GM19239 (cell line): Measurements from ENCODE around the gene NPDC1.

Experiments used
- DNase-seq: peaks from one replicate; pipeline ENCODE4 v3.0.0; 2011; ENCODE audit warnings: low spot score; ENCODE audit not compliant: insufficient read length
- FAIRE-seq: peaks from 2 replicates; lab custom pipeline; 2011; peaks lifted over from hg19 to GRCh38; lab: Jason Lieb, UNC

Gene NPDC1

GRCh38 chr9:137057545-137057944, 11.6 kb upstream of the NPDC1 start:
- FAIRE-seq: no peak

DNA sequence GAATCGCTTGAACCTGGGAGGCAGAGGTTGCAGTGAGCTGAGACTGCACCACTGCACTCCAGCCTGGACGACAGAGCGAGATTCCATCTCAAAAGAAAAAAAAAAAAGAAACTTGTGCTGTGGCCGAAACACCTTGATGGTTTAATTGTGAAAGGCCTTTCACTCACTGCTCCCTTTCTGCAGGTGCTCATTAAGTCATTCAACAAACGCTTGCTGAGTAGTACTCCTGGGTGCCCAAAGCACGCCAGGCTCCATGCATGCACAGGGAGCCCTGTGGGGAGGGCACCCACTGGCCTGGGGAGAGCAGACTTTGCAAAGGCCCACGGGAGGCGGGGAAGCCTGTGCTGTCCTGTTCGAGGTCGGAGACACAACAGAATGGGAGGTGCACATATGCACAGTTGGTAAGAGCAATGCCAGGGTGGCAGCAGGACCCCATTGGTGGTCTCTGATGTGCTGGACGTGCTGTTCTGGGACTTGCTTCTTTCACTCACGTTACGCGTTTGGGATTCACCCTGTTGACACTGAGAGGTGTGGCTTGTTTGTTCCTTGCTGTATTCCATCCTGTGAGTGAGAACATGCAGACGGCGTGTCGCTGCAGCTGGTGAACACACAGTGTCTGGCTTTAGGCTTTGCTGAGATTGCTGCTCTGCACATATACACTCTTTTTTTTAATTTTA, 10.9 kb upstream of the NPDC1 start:
- FAIRE-seq (no peak), DNase-seq (no peak)

More at GRCh38 chr9:137057545-137057944, 11.6 kb upstream of the NPDC1 start:
- DNase-seq: no peak

DNA sequence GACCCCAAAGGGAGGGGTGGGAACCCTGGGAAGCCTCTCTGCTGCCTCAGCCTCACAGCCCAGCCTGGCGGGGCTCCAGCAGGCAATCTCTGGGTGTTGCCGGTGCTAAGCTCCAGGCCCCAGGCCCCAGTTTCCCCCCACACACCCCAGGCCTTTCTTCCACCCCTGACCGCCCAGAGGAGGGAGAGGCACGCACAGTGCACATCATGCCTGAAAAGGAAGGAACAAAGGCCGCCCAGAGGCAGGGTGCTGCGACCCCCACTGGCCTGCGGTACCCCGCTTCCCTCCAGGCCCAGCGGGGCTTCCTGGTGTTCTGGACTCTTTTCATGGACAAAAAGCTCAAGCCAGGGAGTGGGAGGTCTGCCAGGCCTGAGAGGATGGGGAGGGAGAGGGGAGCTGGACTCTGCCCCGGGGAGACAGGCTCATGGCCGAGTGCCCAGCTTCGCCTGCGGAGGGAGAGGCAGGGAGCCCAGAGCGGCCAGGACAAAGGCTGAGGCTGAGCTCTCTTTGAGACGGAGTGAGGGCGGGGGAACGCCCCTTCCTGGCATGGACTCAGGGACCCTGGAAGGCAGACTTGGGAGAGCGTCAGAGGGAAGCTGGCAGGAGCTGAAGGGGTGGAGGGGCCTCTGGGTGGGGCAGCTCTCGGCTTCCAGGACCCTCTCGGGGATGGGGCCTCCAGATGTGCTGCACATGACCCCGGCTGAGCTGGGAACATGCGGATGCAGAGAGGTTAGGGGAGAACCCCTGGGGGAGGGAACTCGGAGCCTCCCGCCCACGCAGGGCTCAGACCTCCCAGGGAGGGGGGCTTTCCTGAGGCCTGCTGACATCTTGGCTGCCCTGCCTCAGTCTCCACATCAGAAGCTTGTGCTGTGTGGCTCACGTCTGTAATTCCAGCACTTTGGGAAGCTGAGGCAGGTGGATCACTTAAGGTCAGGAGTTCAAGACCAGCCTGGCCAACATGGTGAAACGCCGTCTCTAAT, 9.7 kb upstream of the NPDC1 start:
- FAIRE-seq (no peak), DNase-seq (no peak)

DNA sequence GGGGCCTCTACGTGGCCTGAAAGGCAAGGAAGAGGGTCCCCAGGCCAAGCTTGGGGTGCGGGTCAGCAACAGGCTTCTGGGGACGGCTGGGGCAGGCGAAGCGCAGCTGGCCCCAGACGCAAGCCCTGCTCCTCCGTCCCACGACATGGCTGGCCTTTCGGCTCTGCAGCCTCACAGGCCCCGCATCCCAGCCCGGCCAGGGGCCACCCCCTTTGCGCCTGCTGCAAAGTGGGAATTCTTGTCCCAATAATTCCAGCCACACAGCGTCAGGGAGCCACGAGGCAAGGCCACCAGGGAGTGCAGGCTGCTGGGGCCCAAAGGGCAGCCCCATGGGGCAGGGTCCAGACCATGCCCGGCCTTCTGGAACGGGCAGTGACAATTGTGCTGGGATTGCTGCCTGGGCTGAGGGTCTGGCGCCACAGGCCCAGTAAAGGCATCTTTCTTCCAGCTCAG, 9.0 kb upstream of the NPDC1 start:
- DNase-seq (no peak), FAIRE-seq (no peak)

- no peak for FAIRE-seq
- DNase-seq: no peak
Observed at GRCh38 chr9:137053944-137054931, 8.3 kb upstream of the NPDC1 start, which contains the start of gene ENTPD2. Gene ENTPD2 (minus strand): TSS chr9:137054061. CDS start chr9:137053997, 64 bp downstream.

GRCh38 chr9:137052998-137053943, 7.3 kb upstream of the NPDC1 start:
- DNase-seq (no peak), FAIRE-seq (no peak)

DNA sequence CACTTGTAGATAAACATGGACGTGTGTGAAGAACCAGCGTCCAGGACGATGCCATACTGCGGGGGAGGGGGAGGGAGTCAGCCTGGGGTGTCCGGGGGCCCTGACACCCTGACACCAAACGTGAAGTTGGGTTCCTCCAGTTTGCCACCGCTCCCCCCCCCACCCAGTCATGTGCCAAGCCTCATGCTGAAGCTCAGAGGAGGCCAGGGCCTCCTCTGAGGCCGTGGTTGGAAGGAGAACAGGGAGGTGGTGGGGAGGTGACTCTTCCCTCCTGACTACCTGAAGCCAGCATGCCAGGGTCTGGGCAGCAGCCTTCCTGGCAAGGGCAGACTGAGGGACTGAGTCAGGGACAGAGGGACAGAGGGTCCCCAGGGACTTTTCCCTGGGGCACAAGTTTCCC, 6.3 kb upstream of the NPDC1 start:
- DNase-seq (no peak), FAIRE-seq (no peak)

DNA sequence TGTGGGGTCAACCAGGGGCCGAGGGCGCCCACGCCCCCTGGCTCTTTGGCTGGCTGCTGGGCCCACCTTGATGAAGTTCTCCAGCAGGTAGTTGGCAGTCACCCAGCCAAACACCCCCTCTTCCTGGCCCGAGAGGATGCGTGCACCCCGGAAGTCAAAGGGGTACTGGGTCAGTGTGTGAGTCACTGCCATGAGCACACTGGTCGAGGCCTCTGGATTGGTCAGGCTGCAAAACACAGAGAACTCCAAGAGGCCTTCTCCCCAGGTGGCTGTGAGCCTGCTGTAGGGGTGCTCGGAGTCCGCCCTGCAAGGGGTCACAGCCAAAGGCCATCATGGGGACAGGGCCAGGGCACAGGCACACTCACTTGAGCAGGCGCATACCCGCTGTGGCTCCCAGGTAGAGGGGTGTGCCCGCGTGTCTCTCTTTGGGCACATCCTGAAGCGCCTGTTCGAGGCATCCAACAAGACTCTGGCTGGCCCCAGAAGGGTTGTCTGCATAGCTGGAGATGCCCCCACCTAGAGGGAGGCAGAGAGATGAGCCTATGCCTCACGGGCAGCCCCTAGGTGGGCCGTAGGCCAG, 5.3 kb upstream of the NPDC1 start:
- FAIRE-seq (no peak), DNase-seq (no peak)

DNA sequence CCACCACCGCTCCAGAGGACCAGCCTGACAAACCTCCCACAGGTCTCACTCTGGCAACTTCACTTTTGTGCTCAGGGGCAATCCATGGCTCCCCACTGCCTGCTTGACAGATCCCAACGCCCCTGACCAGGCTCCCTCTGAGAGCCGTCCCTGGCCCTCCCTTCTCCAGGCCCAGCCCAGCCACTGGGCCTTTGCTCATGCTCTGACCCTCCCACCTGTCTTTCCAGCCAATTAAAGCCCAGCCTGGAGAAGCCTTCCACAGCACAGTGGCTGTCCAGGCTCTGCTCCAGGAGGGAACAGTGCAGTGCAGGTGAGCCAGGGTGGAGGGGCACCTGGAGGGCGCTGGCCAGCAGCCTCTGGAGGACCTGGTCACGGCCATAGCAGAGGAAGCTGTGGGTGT, 4.6 kb upstream of the NPDC1 start:
- no peak for FAIRE-seq
- no peak for DNase-seq

DNA sequence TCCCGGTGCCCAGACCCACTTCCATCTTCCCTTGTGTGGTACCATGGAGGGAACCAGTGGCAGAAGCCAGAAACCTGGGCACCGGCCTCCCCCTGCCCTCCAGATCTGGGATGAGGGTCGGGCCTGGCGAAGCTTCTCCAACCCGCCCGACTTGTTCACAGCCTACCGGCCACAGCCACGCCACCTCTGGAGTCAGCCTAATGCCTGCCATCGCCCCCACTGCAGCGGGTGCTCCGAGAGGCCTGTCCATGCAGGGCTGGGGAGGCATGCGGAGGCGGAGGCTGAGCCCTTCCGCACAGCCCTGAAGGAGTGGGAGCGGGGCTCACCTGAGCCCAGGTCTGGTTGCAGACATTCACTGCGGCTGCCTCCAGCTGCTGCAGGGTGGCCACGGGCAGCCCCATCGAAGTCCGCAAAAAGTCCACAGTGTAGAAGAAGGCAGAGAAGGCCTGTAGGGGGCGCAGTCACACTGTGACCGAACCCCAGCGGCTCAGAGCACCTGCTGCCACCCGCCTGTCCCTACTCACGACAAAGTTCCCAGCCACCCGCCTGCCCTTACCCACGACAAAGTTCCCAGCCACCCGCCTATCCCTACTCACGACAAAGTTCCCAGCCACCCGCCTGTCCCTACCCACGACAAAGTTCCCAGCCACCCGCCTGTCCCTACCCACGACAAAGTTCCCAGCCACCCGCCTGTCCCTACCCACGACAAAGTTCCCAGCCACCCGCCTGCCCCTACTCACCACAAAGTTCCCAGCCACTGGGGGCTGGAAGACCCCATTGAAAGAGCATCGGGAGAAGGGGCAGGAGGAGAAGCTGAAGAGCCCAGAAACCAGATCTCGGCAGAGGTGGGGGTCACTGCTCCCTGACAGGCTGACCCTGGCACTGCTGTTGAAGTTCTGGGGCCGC, 3.8 kb upstream of the NPDC1 start:
- no peak for DNase-seq
- no peak for FAIRE-seq

GRCh38 chr9:137048655-137049543, 2.9 kb upstream of the NPDC1 start:
- DNase-seq (no peak), FAIRE-seq (no peak)

- no peak for DNase-seq
- FAIRE-seq: no peak
Observed at GRCh38 chr9:137045294-137046087, 486 bp downstream of the NPDC1 start.

GRCh38 chr9:137044502-137045177, 1.3 kb downstream of the NPDC1 start:
- FAIRE-seq (no peak), DNase-seq (no peak)

- DNase-seq (no peak), FAIRE-seq (no peak)
Observed at GRCh38 chr9:137044037-137044436, 1.9 kb downstream of the NPDC1 start.
